ENCODE data around the gene SIDT1. TPM values are rescaled to one million over a fixed set of nuclear protein-coding genes. Genes with fewer than 3 reads are reported as not detected.
"Not testable (repeated sequence)": the region's sequence is repeated elsewhere in the genome, so short reads cannot be mapped to it uniquely, and the experiment has no call there.

The SIDT1 gene
- total RNA-seq, 1 donor from 2014 or later, result not detected

GRCh38 chr3:113631573-113631972, 99.2 kb downstream of the SIDT1 start:
- TF ChIP-seq EZH2 (IDR thresholded peaks at IDR 0.05; ENCODE audit: insufficient read depth, low read length), result no peak
- no peak for TF ChIP-seq CTCF (IDR thresholded peaks at IDR 0.05; ENCODE audit: insufficient read depth, low read depth, low read length)
- DNase-seq (ENCODE audit: low read depth) (no peak), FAIRE-seq (no peak)
- Mint-ChIP-seq H3K4me1 (ENCODE audit: low read depth, unreplicated experiment) (peaks cover under 1% of the 10 kb centered on the region), H3K27ac (ENCODE audit: unreplicated experiment) (no peak overlapping the region), H3K4me3 (ENCODE audit: unreplicated experiment) (no peak overlapping the region), H3K27me3 (ENCODE audit: low read depth, unreplicated experiment) (peaks cover 9% of the 10 kb centered on the region), H3K9me3 (ENCODE audit: unreplicated experiment) (no peaks in the 10 kb centered on the region), H3K36me3 (ENCODE audit: low read depth, unreplicated experiment) (no peaks in the 10 kb centered on the region)
- Histone ChIP-seq H3K27me3 (ENCODE audit: insufficient read depth, low read length) (no peaks in the 10 kb centered on the region), H4K20me1 (ENCODE audit: insufficient read depth, low read length) (no peaks in the 10 kb centered on the region), H3K27ac (ENCODE audit: low read depth, low read length) (no peak overlapping the region), H3K4me2 (ENCODE audit: low read length) (no peak overlapping the region), H3K36me3 (ENCODE audit: insufficient read depth, low read length) (no peaks in the 10 kb centered on the region), H2AFZ (ENCODE audit: low read depth, low read length) (no peak overlapping the region), H3K9ac (ENCODE audit: low read length) (no peak overlapping the region), H3K4me3 (ENCODE audit: insufficient read depth, low read depth, low read length) (no peak overlapping the region), H3K4me1 (ENCODE audit: insufficient read depth, low read length) (no peaks in the 10 kb centered on the region), H3K79me2 (ENCODE audit: insufficient read depth, low read length) (no peaks in the 10 kb centered on the region), H3K9me3 (ENCODE audit: insufficient read depth, low read depth, low read length) (no peaks in the 10 kb centered on the region)

- no peaks in the 10 kb centered on the region for H3K4me1 Mint-ChIP-seq (ENCODE audit: low read depth, unreplicated experiment)
- H3K27me3 Mint-ChIP-seq (ENCODE audit: low read depth, unreplicated experiment), result peaks cover 3% of the 10 kb centered on the region
- H3K36me3 ChIP-seq (ENCODE audit: insufficient read depth, low read length), result no peaks in the 10 kb centered on the region
- no peak overlapping the region for H3K4me3 Mint-ChIP-seq (ENCODE audit: unreplicated experiment)
- H3K4me3 ChIP-seq (ENCODE audit: insufficient read depth, low read depth, low read length), result no peak overlapping the region
- no peaks in the 10 kb centered on the region for H3K9me3 Mint-ChIP-seq (ENCODE audit: unreplicated experiment)
- no peak overlapping the region for H3K27ac Mint-ChIP-seq (ENCODE audit: unreplicated experiment)
- no peak for TF ChIP-seq EZH2 (IDR thresholded peaks at IDR 0.05; ENCODE audit: insufficient read depth, low read length)
- TF ChIP-seq CTCF (IDR thresholded peaks at IDR 0.05; ENCODE audit: insufficient read depth, low read depth, low read length), result no peak
- no peaks in the 10 kb centered on the region for H3K36me3 Mint-ChIP-seq (ENCODE audit: low read depth, unreplicated experiment)
- H3K4me2 ChIP-seq (ENCODE audit: low read length), result no peak overlapping the region
- H2AFZ ChIP-seq (ENCODE audit: low read depth, low read length), result no peak overlapping the region
- H3K27ac ChIP-seq (ENCODE audit: low read depth, low read length), result no peak overlapping the region
- H3K9ac ChIP-seq (ENCODE audit: low read length), result no peak overlapping the region
- DNase-seq (ENCODE audit: low read depth) (no peak), FAIRE-seq (no peak)
- no peaks in the 10 kb centered on the region for H3K27me3 ChIP-seq (ENCODE audit: insufficient read depth, low read length)
- H4K20me1 ChIP-seq (ENCODE audit: insufficient read depth, low read length), result no peaks in the 10 kb centered on the region
- H3K79me2 ChIP-seq (ENCODE audit: insufficient read depth, low read length), result no peaks in the 10 kb centered on the region
- H3K9me3 ChIP-seq (ENCODE audit: insufficient read depth, low read depth, low read length), result no peaks in the 10 kb centered on the region
- no peaks in the 10 kb centered on the region for H3K4me1 ChIP-seq (ENCODE audit: insufficient read depth, low read length)
These were observed 102.6 kb downstream of the SIDT1 start for GRCh38 chr3:113634782-113635474.

GRCh38 chr3:113636034-113636433, 103.7 kb downstream of the SIDT1 start:
- not testable (repeated sequence) for H3K27ac ChIP-seq (ENCODE audit: low read depth, low read length); H3K4me3 Mint-ChIP-seq (ENCODE audit: unreplicated experiment); H4K20me1 ChIP-seq (ENCODE audit: insufficient read depth, low read length); H3K27me3 Mint-ChIP-seq (ENCODE audit: low read depth, unreplicated experiment); H3K27ac Mint-ChIP-seq (ENCODE audit: unreplicated experiment); H3K4me2 ChIP-seq (ENCODE audit: low read length); H3K9ac ChIP-seq (ENCODE audit: low read length); FAIRE-seq; DNase-seq (ENCODE audit: low read depth); H3K4me3 ChIP-seq (ENCODE audit: insufficient read depth, low read depth, low read length); H3K36me3 ChIP-seq (ENCODE audit: insufficient read depth, low read length); H3K4me1 Mint-ChIP-seq (ENCODE audit: low read depth, unreplicated experiment); H3K27me3 ChIP-seq (ENCODE audit: insufficient read depth, low read length); H3K9me3 Mint-ChIP-seq (ENCODE audit: unreplicated experiment); H3K9me3 ChIP-seq (ENCODE audit: insufficient read depth, low read depth, low read length); H3K4me1 ChIP-seq (ENCODE audit: insufficient read depth, low read length); H2AFZ ChIP-seq (ENCODE audit: low read depth, low read length); H3K36me3 Mint-ChIP-seq (ENCODE audit: low read depth, unreplicated experiment); H3K79me2 ChIP-seq (ENCODE audit: insufficient read depth, low read length)
